SH-SY5Y (cell line): ENCODE data around the gene DSPP.

Experiments
- GATA2 ChIP-seq: IDR thresholded peaks from 2 replicates; pipeline ENCODE4 v1.6.1; 2011; ENCODE audit warnings: mild to moderate bottlenecking, low read depth, low read length
- GATA3 ChIP-seq: IDR thresholded peaks from 2 replicates; pipeline ENCODE4 v1.6.1; 2011; ENCODE audit warnings: low read depth, mild to moderate bottlenecking, low read length, moderate library complexity

Gene DSPP

DNA sequence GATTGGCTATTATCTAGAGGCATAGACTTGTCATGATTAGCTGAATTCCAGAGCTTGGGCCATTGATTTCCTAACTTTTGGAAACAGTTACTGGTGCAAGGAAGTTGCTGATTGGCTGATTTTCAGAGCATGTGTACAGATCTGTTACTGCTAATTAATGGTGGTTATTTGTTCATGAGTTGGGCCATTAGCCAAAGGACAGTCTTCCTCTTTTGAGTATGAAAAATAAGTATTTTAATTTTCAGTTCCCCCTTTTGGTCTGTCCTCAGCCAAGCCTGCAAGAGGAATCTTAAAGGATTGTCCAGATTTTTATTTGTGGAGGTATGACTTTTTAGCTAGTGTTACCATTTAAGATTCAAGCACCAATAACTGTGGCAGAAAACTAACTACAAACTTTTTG, 7.0 kb upstream of the DSPP start:
- no peak for TF ChIP-seq GATA3
- no peak for TF ChIP-seq GATA2

DNA sequence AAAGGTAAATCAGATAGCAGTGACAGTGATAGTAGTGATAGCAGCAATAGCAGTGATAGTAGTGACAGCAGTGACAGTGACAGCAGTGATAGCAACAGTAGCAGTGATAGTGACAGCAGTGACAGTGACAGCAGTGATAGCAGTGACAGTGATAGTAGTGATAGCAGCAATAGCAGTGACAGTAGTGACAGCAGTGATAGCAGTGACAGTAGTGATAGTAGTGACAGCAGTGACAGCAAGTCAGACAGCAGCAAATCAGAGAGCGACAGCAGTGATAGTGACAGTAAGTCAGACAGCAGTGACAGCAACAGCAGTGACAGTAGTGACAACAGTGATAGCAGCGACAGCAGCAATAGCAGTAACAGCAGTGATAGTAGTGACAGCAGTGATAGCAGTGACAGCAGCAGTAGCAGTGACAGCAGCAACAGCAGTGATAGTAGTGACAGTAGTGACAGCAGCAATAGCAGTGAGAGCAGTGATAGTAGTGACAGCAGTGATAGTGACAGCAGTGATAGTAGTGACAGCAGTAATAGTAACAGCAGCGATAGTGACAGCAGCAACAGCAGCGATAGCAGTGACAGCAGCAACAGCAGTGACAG, 6.1 kb downstream of the DSPP start:
- TF ChIP-seq GATA2 (no peak), GATA3 (no peak)

DNA sequence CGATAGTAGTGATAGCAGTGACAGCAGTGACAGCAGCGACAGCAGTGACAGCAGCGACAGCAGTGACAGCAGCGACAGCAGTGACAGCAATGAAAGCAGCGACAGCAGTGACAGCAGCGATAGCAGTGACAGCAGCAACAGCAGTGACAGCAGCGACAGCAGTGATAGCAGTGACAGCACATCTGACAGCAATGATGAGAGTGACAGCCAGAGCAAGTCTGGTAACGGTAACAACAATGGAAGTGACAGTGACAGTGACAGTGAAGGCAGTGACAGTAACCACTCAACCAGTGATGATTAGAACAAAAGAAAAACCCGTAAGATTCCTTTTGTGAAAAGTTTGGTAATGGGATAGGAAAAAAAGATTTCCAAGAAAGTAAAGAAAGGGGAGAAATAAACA, 7.9 kb downstream of the DSPP start:
- TF ChIP-seq GATA3 (no peak), GATA2 (no peak)

DNA sequence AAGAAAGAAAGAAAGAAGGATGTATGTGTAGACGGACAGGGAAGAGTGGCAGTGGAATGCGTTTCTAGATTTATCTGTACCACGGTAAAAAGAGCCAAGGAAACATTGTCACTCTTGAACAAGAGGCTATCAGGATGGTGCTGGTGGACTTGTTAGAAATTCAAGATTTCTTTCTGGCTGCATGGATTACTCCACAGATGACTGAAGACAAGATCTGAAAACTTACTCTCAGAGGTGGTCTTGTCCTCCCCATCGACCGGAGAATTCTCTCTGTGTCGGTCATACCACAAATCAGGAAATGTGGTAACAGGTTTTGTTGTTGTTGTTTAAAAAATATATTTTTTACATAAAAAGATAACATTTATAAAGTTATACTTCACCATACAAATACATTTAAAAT, 11.8 kb downstream of the DSPP start:
- TF ChIP-seq GATA2 (no peak), GATA3 (no peak)

DNA sequence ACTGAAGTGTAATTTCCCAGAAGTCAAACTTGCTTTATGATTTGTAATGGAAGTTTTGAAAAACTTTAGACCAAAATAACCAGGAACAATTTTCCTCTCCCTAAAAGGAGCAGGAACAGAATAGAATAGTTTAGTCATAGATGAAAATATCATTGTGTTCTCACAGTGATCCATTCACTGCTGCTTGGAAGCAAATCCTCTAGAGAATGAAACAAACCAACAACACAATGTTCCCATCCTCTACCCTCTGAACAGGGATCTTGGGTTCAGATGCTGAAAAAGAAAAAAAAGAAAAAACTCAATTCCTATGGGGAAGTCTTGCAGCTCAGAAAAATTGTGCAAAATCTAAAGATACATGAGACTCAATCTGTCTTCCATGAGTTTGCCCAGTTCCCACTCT, 12.2 kb downstream of the DSPP start:
- no peak for TF ChIP-seq GATA2
- TF ChIP-seq GATA3, result no peak

DNA sequence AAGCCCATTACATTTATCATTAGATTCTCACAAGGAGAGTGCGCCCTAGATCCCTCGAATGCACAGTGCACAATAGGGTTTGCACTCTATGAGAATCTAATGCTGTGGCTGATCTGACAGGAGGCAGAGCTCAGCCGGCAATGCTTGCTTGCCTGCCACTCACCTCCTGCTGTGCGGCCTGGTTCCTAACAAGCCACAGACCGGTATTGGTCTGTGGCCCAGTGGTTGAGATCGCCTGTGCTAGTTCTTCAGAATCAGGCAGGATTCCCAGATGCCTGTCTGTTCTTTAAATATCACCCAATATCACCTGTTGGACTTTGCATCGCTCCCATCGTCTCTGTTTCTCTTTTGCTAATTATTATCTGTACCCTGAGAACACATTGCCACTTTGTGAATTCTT, 14.0 kb downstream of the DSPP start:
- TF ChIP-seq GATA2 (no peak), GATA3 (no peak)

DNA sequence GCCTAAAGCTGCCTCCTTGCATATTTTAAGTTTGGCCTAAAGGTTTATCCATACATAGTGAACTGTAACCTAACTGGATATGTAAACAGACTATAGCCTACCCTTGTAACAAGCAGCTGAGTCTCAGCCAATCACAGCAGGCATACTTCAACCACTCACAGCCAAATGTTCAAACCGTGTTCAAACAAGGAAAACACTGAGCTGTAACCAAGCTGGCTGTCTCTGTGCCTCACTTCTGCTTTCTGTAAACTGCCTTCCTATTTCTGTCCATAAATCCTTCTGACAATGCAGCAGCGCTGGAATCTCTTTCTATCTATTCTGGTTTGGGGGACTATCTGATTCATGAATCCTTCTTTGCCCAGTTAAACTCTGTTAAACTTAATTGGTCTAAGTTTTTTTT, 16.4 kb downstream of the DSPP start:
- TF ChIP-seq GATA3, result no peak
- no peak for TF ChIP-seq GATA2

DNA sequence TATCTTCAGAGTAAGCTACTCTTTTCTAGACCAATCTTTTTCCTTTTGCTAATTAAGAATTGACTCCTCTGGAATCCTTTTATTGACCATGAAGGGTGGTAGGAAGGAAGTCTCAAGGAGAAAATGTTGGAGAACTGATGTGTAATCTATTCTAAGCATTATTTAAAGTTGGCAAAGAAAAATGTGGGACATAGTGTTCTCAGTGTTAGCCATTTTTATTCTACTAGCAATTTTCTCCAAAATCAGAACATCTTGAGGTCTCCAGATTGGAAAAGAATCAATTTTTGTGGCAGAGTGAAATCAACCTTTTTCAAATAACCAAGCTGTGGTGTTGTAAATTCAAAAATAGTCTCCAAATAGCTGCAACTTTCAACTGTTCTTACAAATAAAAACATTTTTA, 23.3 kb downstream of the DSPP start:
- TF ChIP-seq GATA3, result no peak
- no peak for TF ChIP-seq GATA2

DNA sequence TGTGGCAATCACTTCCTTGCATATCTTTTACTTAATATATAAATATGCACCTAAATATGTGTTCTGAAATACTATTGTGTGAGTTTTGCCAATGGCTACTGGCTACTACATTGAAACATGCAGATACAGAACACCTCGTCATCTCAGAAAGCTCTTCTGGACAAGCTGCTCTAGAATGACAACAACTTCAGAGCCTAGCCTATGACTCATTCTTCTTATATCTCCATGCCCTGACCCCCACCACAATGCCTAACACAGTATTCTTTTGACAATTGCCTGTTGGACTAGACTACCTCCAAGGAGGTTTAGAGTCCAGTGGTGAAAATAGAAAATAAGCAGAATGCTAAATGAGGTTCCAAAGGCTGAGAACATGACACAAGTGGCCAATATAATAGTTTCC, 24.1 kb downstream of the DSPP start:
- TF ChIP-seq GATA3 (no peak), GATA2 (no peak)

DNA sequence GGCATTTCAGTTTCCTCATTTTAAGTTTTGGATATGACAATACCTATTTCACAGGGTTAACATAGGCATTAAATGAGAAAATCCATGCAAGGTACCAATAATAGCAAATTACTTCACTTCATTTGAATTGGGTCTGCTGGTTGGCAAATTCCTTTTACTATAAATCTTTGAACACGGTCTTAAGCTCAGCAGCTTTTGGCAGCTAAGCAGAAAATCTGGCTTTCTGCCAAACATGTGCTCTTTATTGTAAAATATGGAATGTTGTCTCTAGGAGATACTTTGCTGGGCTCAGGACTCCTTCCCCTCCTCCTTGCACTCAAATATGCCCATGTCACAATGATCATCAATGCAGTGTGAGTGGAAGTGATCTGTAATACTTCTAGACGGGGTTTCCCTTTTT, 24.9 kb downstream of the DSPP start:
- TF ChIP-seq GATA3 (no peak), GATA2 (no peak)

DNA sequence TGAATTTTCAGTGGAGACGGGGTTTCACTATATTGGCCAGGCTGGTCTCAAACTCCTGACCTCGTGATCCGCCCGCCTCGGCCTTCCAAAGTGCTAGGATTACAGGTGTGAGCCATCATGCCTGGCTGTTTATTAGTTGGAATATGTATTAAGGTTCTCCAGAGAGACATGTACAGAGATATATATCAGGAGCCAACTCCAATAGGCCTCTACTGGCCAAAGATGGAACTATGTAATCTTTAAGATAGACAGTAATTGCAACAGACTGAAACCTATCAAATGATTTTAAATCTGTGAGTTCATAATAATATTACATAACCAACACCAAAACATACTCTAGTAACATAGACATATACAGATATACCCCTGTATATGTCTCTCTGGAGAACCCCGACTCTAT, 36.0 kb downstream of the DSPP start:
- TF ChIP-seq GATA3, result no peak
- TF ChIP-seq GATA2, result no peak

DNA sequence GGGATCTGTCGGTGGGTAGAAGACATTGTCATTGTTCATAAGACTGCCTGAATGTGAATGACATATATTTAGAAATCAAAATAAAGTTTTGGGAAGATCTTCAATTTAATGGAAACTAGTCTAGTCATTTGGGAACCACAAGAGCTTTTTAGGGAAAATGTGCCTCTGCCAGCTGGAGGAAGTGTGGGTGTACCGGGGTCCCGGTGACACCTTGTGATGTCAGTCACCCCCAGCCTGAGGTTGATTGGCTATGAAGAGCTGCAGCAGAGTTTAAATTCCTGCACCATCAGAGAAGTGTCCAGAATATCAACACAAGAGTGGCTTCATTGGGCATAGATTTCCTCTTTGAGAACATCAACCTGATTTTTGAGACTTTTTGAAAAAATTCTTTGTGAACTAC, 41.7 kb downstream of the DSPP start, which contains the start of gene DMP1:
DMP1 (plus strand) TSS at position 301 of the 400 bp plus-strand sequence. CDS start 6,213 bp downstream, outside the sequence.
- TF ChIP-seq GATA3, result no peak
- TF ChIP-seq GATA2, result no peak

DNA sequence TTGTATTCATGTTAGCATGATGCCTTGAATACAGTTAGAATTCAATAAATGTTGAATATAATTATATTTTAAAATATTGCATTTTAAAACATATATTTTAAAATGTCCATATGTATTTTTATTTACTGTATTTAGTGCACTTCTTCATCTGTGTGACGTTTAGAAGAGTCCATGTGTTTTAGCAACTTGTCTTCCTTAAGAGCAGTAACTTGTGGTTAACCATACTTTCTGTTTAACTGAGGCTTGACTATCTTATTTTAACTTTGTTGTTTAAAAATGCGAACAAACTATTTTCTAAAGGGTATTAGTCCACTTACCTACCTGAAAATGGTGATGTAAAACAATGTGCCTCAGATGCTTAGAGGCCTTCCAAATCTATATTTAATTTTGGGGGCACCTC, 42.6 kb downstream of the DSPP start:
- TF ChIP-seq GATA2 (no peak), GATA3 (no peak)

DNA sequence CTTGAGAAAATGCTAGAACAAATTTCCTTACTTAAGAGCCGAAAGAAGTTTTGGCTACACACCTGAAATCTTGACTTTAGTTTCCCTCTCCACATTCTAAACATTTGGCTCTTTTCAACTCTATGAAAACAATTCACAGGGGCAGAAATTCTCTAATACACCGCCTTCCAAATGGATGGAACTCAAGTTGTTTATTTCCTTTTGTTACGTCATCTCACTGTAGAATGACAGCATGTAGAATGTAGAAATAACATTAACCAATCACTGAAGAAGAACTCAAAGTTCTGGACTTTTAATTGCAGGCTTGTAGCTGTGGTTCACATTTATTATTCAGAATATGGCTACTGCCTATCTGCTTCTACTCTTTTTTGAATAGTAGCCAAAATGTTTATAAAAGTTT, 43.6 kb downstream of the DSPP start:
- no peak for TF ChIP-seq GATA3
- TF ChIP-seq GATA2, result no peak

DNA sequence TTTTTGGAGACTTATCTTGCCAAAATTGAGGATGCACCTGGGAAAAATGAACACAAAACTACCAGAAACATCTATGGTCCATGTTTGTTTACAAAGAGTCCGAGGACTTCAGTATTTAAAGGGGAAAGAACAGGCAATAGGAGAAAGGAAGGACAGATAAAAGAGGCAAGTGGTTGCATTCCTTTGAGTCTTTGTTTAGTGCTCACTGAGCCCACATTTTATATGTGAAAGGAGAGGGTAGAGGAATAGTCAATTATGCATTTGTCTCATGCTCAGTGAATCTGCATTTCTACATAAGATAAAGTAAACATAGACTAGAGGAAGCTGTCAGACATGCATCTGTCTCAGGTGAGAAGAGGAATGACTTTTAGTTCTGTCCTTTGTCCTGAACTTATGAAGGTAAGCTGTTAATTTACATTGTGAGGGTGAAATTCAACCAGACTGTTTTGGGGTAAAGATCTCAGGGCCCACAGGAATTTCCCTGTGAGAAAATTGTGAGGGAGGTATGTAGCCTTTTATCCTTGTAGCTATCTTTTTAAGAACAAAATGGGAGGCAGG, 46.2 kb downstream of the DSPP start:
- no peak for TF ChIP-seq GATA2
- no peak for TF ChIP-seq GATA3

DNA sequence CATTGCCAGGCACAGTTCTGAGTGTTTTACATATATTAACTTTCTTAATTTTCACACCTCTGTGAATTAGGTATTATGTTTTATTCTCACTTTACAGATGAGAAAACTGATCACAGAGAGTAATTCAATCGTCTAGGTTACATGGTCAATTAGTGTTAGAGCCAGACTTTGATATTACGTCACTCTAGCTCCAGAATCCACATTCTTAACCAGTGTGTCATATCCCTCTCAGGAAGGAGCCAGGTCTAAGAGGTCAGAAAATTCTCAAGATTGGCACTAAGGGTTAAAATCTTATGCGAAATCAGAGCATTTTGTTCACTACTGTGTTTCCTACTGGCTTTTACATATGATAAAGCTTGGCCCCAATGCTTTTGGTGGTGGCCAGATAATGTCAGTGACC, 49.2 kb downstream of the DSPP start:
- no peak for TF ChIP-seq GATA2
- TF ChIP-seq GATA3, result no peak
